Bronchial epithelial cell (primary cell): ENCODE results near the gene CD46. TPM values are rescaled to one million over a fixed set of nuclear protein-coding genes. Genes with fewer than 3 reads are reported as not detected.

Experiments
- DNase-seq: peaks from one replicate; pipeline ENCODE4 v3.0.0-alpha.2; 2010; ENCODE audit warnings: low read depth
- FAIRE-seq: peaks from 2 replicates; lab custom pipeline; 2011; peaks lifted over from hg19 to GRCh38; lab: Jason Lieb, UNC
- H3K27me3 ChIP-seq: 2 replicates; pipeline ENCODE4 v1.5.1; 2011; ENCODE audit warnings: low read length; ENCODE audit not compliant: control insufficient read depth, insufficient read depth
- H3K36me3 ChIP-seq: 2 replicates; pipeline ENCODE4 v1.5.1; 2011; ENCODE audit warnings: low read length; ENCODE audit not compliant: control insufficient read depth, insufficient read depth
- H3K4me3 ChIP-seq: 2 replicates; pipeline ENCODE4 v1.5.1; 2011; ENCODE audit warnings: mild to moderate bottlenecking, low read depth, low read length, control low read depth
- CTCF ChIP-seq: IDR thresholded peaks from 2 replicates; pipeline ENCODE4 v1.5.1; 2011; ENCODE audit warnings: mild to moderate bottlenecking, moderate library complexity, low read length, control low read depth, inconsistent platforms; ENCODE audit not compliant: insufficient read depth, severe bottlenecking
- total RNA-seq: library from RNA; depleted of rRNA; stranded (reverse); fragments of >200 nt; gene quantifications from 2 replicates; pipeline ENCODE4 v1.2.1, GENCODE V29; 2014

Gene CD46
- total RNA-seq, 1 donor from 2014 or later, result 128 TPM

GRCh38 chr1:207826557-207827487 is 75.0 kb downstream of the CD46 start:
- no peak for TF ChIP-seq CTCF
- Histone ChIP-seq H3K27me3 (no peaks in the 10 kb centered on the region), H3K36me3 (peaks cover under 1% of the 10 kb centered on the region), H3K4me3 (no peak overlapping the region)
- DNase-seq, result peak; percentile 47
- no peak for FAIRE-seq

- Histone ChIP-seq H3K27me3 (no peaks in the 10 kb centered on the region), H3K4me3 (no peak overlapping the region), H3K36me3 (no peaks in the 10 kb centered on the region)
- no peak for FAIRE-seq
- DNase-seq, result no peak
- TF ChIP-seq CTCF, result no peak
Observed at GRCh38 chr1:207827488-207827830, 75.6 kb downstream of the CD46 start.

DNA sequence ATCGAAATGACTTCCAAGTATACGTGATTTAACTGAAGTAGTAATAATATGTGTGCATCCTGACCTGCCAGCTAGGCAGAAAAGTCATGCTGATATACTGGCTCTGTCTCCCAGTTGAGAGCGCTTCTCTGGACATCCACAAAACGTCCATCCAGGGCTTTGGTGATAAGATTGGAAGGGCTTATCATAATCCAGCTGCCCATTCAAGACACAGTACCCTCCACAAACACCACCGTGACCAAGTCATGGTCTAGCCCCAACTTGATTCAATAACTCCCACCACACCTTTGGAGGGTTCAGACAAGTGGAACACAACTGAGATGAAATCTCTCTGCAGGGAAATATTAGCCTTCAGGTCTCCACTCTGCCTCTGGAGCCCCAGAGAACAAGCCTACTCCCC is 76.2 kb downstream of the CD46 start:
- no peaks in the 10 kb centered on the region for H3K36me3 ChIP-seq
- no peak for FAIRE-seq

GRCh38 chr1:207828485-207829158 is 76.8 kb downstream of the CD46 start:
- Histone ChIP-seq H3K4me3 (no peak overlapping the region), H3K36me3 (no peaks in the 10 kb centered on the region), H3K27me3 (no peaks in the 10 kb centered on the region)
- FAIRE-seq (no peak), DNase-seq (peak; percentile 77)
- TF ChIP-seq CTCF, result peak; percentile 84

More for the DNA sequence above, 76.2 kb downstream of the CD46 start:
- TF ChIP-seq CTCF, result no peak
- no peak for DNase-seq
- Histone ChIP-seq H3K27me3 (no peaks in the 10 kb centered on the region), H3K4me3 (no peak overlapping the region)

GRCh38 chr1:207829576-207829975 is 77.7 kb downstream of the CD46 start:
- H3K36me3 ChIP-seq, result no peaks in the 10 kb centered on the region
- H3K27me3 ChIP-seq, result no peaks in the 10 kb centered on the region
- TF ChIP-seq CTCF, result no peak
- no peak overlapping the region for H3K4me3 ChIP-seq
- DNase-seq (no peak), FAIRE-seq (no peak)
